IMR-90 (cell line): Measurements from ENCODE around the gene C14orf93. TPM values are rescaled to one million over a fixed set of nuclear protein-coding genes. Genes with fewer than 3 reads are reported as not detected.

Experiments used
- ATAC-seq: fragments of 200-7000 bp; cut with Tn5 transposase; 2 replicates; pipeline ENCODE4 v1.9.1; 2020; ENCODE audit warnings: low read depth, mild to moderate bottlenecking, moderate library complexity
- BruUV-seq: library from RNA; stranded (reverse); fragments of 400-500 nt; replicated peaks from 2 replicates; lab custom pipeline; 2021; lab: Mats Ljungman, UMichigan
- CTCF ChIA-PET: fragments of 300-600 bp; formaldehyde crosslinking; extraction: SDS; loops from one replicate; lab custom pipeline; 2021; ENCODE audit warnings: antibody characterized with exemption; lab: Yijun Ruan, JAX
- POLR2A ChIA-PET: fragments of 300-600 bp; sonication (Branson Sonifier 250); formaldehyde crosslinking; loops from one replicate; lab custom pipeline; 2022; ENCODE audit warnings: antibody characterized with exemption; ENCODE audit not compliant: unreplicated experiment; lab: Charles Lee
- DNase-seq: peaks from one replicate; pipeline ENCODE4 v3.0.0; 2013
- H2AFZ ChIP-seq: replicated peaks from 2 replicates; pipeline ENCODE3; 2013; ENCODE audit warnings: low read length, mild to moderate bottlenecking; ENCODE audit not compliant: poor library complexity
- H2AK5ac ChIP-seq: 2 replicates; pipeline ENCODE4 v1.6.1; 2013; ENCODE audit warnings: low read depth, low read length, inconsistent platforms
- H2AK9ac ChIP-seq: replicated peaks from 2 replicates; pipeline ENCODE3; 2013; ENCODE audit warnings: mild to moderate bottlenecking, low read depth, low read length, moderate library complexity; ENCODE audit not compliant: poor library complexity
- H2BK120ac ChIP-seq: 2 replicates; pipeline ENCODE4 v1.6.1; 2013; ENCODE audit warnings: low read depth, low read length, inconsistent platforms
- H2BK15ac ChIP-seq: 3 replicates; pipeline ENCODE4 v1.6.1; 2013; ENCODE audit warnings: low read depth, low read length, inconsistent platforms
- H2BK20ac ChIP-seq: 2 replicates; pipeline ENCODE4 v1.6.1; 2013; ENCODE audit warnings: low read depth, mild to moderate bottlenecking, inconsistent platforms, low read length, moderate library complexity
- H2BK5ac ChIP-seq: 2 replicates; pipeline ENCODE4 v1.6.1; 2013; ENCODE audit warnings: mild to moderate bottlenecking, low read depth, low read length, inconsistent platforms; ENCODE audit not compliant: poor library complexity, severe bottlenecking
- H3K14ac ChIP-seq: replicated peaks from 2 replicates; pipeline ENCODE4 v1.6.1; 2013; ENCODE audit warnings: low read depth, low read length, inconsistent platforms
- H3K18ac ChIP-seq: 2 replicates; pipeline ENCODE4 v1.6.1; 2013; ENCODE audit warnings: low read depth, low read length, control low read depth
- H3K23ac ChIP-seq: 2 replicates; pipeline ENCODE4 v1.6.1; 2013; ENCODE audit warnings: low read depth, low read length, inconsistent platforms
- H3K27ac ChIP-seq: 2 replicates; pipeline ENCODE4 v1.5.1; 2013; ENCODE audit warnings: mild to moderate bottlenecking, control low read depth, low read length; ENCODE audit not compliant: insufficient read depth
- H3K27me3 ChIP-seq: 2 replicates; pipeline ENCODE4 v1.6.1; 2013; ENCODE audit warnings: low read length; ENCODE audit not compliant: control insufficient read depth, insufficient read depth
- H3K36me3 ChIP-seq: 2 replicates; pipeline ENCODE4 v1.6.1; 2013; ENCODE audit warnings: low read length, mixed read lengths; ENCODE audit not compliant: control insufficient read depth, insufficient read depth
- H3K4ac ChIP-seq: 2 replicates; pipeline ENCODE4 v1.6.1; 2013; ENCODE audit warnings: low read depth, low read length, inconsistent platforms
- H3K4me1 ChIP-seq: 2 replicates; pipeline ENCODE4 v1.6.1; 2013; ENCODE audit warnings: low read length, mixed read lengths; ENCODE audit not compliant: control insufficient read depth, insufficient read depth
- H3K4me2 ChIP-seq: 2 replicates; pipeline ENCODE4 v1.6.1; 2013; ENCODE audit warnings: low read depth, mild to moderate bottlenecking, control low read depth, low read length, moderate library complexity
- H3K4me3 ChIP-seq: 2 replicates; pipeline ENCODE4 v1.5.1; 2013; ENCODE audit warnings: low read depth, mild to moderate bottlenecking, control low read depth, low read length, moderate library complexity; ENCODE audit not compliant: insufficient read depth
- H3K56ac ChIP-seq: 2 replicates; pipeline ENCODE4 v1.6.1; 2013; ENCODE audit warnings: low read length, inconsistent platforms; ENCODE audit not compliant: insufficient read depth; ENCODE audit errors: extremely low read depth
- H3K79me1 ChIP-seq, 2 experiments: 2 replicates each; pipeline ENCODE4 v1.6.1; 2013; ENCODE audit warnings: low read length in 2 of 2, inconsistent platforms in 1 of 2, low read depth in 1 of 2
- H3K9ac ChIP-seq: 2 replicates; pipeline ENCODE4 v1.6.1; 2013; ENCODE audit warnings: low read depth, low read length, control low read depth
- H3K9me1 ChIP-seq: 2 replicates; pipeline ENCODE4 v1.6.1; 2013; ENCODE audit warnings: low read length, inconsistent platforms; ENCODE audit not compliant: insufficient read depth
- H3K9me3 ChIP-seq: 2 replicates; pipeline ENCODE4 v1.6.1; 2013; ENCODE audit warnings: low read length; ENCODE audit not compliant: control insufficient read depth, insufficient read depth
- H4K20me1 ChIP-seq: 2 replicates; pipeline ENCODE4 v1.6.1; 2013; ENCODE audit warnings: low read length, inconsistent platforms; ENCODE audit not compliant: insufficient read depth
- H4K5ac ChIP-seq: 2 replicates; pipeline ENCODE4 v1.6.1; 2013; ENCODE audit warnings: mild to moderate bottlenecking, low read depth, low read length, control low read depth
- H4K8ac ChIP-seq, 2 experiments: 2 replicates each; pipeline ENCODE4 v1.6.1; 2013; ENCODE audit warnings: low read depth in 2 of 2, low read length in 2 of 2, control low read depth in 1 of 2, inconsistent platforms in 1 of 2
- H4K91ac ChIP-seq: 2 replicates; pipeline ENCODE4 v1.6.1; 2013; ENCODE audit warnings: low read depth, low read length, inconsistent platforms; ENCODE audit not compliant: insufficient read depth
- NFE2L2 ChIP-seq: fragments of 150-350 bp; IDR thresholded peaks from 2 replicates; pipeline ENCODE4 v1.6.1; 2016; ENCODE audit warnings: low read depth, mild to moderate bottlenecking, low read length
- RFX5 ChIP-seq: IDR thresholded peaks from 2 replicates; pipeline ENCODE4 v1.8.0; 2012; ENCODE audit warnings: low read depth, mild to moderate bottlenecking, low read length, moderate library complexity
- WGBS, 2 experiments: methylation state at CpG; one replicate each; pipeline versions ENCODE4 v1.1.5 to v1.1.7; 2013; ENCODE audit warnings: missing lambda C conversion rate in 2 of 2; ENCODE audit not compliant: insufficient read length in 1 of 2; ENCODE audit errors: extremely low coverage in 2 of 2; 5-methylcytosine and 5-hydroxymethylcytosine counted together
- dilution Hi-C: fragments of 300-500 bp; cut with HindIII; formaldehyde crosslinking; loops from one replicate; pipeline ENCODE4 v1.14.3; 2018; ENCODE audit warnings: low sequenced_read_pairs; ENCODE audit not compliant: unreplicated experiment
- in situ Hi-C: fragments of 300-500 bp; cut with MboI; formaldehyde crosslinking; loops from 3 replicates; pipeline ENCODE4 v1.14.3; 2019; ENCODE audit warnings: low sequenced_read_pairs, inconsistent platforms, mixed read lengths
- intact Hi-C: fragments of 100-400 bp; cut with micrococcal nuclease; formaldehyde crosslinking; loops from 2 replicates; pipeline ENCODE4 v1.10.0; 2022
- polyA plus RNA-seq, 3 experiments: library from polyadenylated mRNA; depleted of rRNA; stranded (reverse); fragments of >200 nt; gene quantifications; 2 replicates each; pipeline ENCODE4 v1.2.3, GENCODE V29; 2012; ENCODE audit warnings: low replicate concordance in 1 of 3
- total RNA-seq: library from RNA; depleted of rRNA; stranded (reverse); fragments of >200 nt; gene quantifications from 2 replicates; pipeline ENCODE4 v1.2.3, GENCODE V29; 2012
- TF ChIP-seq, protein P1 (sequence below): fragments of 150-350 bp; IDR thresholded peaks from 2 replicates; pipeline ENCODE4 v1.6.1; 2017; ENCODE audit warnings: mild to moderate bottlenecking, antibody characterized with exemption, low read length, low read depth

Gene C14orf93
- total and polyA plus RNA-seq, 2 of the 4 experiments (the other 2 are of a cell fraction): 5.4 to 5.7 TPM

DNA sequence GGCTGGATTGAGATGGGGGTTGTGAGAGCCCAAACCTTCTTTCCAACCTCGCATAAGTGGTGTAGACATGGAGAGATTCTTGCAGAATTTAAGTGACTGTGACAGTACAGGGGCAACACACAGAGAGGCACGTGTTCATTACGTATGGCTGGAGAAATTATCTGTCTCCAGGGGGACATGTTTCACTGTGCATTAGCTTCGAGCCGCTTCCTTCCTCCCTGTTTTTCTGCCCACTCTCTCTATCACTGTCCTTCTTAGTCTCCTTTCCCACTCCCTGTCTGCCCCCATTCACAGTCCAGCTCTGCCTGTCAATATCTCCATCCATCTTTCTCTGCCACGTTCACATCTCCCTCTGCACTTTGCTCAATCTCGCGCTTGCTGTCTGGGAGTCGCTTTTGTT lies 11.5 kb upstream of the C14orf93 start:
- peaks cover 9% of the 10 kb centered on the region for H4K20me1 ChIP-seq
- no peak overlapping the region for H3K23ac ChIP-seq
- H3K9me1 ChIP-seq: peaks cover 9% of the 10 kb centered on the region
- H3K27ac ChIP-seq: no peak overlapping the region
- H3K9ac ChIP-seq: no peak overlapping the region
- no peak overlapping the region for H2BK120ac ChIP-seq
- no peak overlapping the region for H2BK20ac ChIP-seq
- DNase-seq (no peak), ATAC-seq (no peak)
- no peak overlapping the region for H2BK15ac ChIP-seq
- no peak overlapping the region for H2AK5ac ChIP-seq
- in situ Hi-C loops (no loop called here), dilution Hi-C loops (no loop called here), intact Hi-C loops (no loop called here)
- H3K36me3 ChIP-seq: peaks cover 13% of the 10 kb centered on the region
- WGBS, 2 experiments: 34% methylated on average over 4 of the region's 9 CpGs; no CpG with 5 or more reads in 1 of the 2 experiments
- no peak overlapping the region for H2AK9ac ChIP-seq
- H3K4me3 ChIP-seq: no peak overlapping the region
- no peak overlapping the region for H4K5ac ChIP-seq
- peaks cover 11% of the 10 kb centered on the region for H3K4me1 ChIP-seq
- H2AFZ ChIP-seq: no peak overlapping the region
- no peak overlapping the region for H2BK5ac ChIP-seq
- peaks cover 3 to 11% of the 10 kb centered on the region in 2 experiments; a peak in 2 of 4 replicates for H3K79me1 ChIP-seq
- no peak overlapping the region for H3K4ac ChIP-seq
- H3K27me3 ChIP-seq: no peaks in the 10 kb centered on the region
- TF ChIP-seq, protein P1, sequence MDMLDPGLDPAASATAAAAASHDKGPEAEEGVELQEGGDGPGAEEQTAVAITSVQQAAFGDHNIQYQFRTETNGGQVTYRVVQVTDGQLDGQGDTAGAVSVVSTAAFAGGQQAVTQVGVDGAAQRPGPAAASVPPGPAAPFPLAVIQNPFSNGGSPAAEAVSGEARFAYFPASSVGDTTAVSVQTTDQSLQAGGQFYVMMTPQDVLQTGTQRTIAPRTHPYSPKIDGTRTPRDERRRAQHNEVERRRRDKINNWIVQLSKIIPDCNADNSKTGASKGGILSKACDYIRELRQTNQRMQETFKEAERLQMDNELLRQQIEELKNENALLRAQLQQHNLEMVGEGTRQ: no peak
- TF ChIP-seq NFE2L2: no peak
- no peak for TF ChIP-seq RFX5
- POLR2A ChIA-PET: no interaction called here
- no peak overlapping the region for H3K18ac ChIP-seq
- no peaks in the 10 kb centered on the region for H3K9me3 ChIP-seq
- no peak overlapping the region; a peak in 1 of 4 replicates for H4K8ac ChIP-seq
- BruUV-seq: no TSS peak
- no peak overlapping the region for H4K91ac ChIP-seq
- no peak overlapping the region for H3K14ac ChIP-seq
- H3K56ac ChIP-seq: no peak overlapping the region
- H3K4me2 ChIP-seq: no peak overlapping the region
- CTCF ChIA-PET: interaction anchor here (1.5 kb wide), 1 partner anchor 13 kb away, joined by 3 read pairs; no protein-coding TSS in a partner anchor
